Endothelial cell of umbilical vein (primary cell): ENCODE results near the gene POLR3B. TPM values are rescaled to one million over a fixed set of nuclear protein-coding genes. Genes with fewer than 3 reads are reported as not detected.
"Not testable (repeated sequence)": the region's sequence is repeated elsewhere in the genome, so short reads cannot be mapped to it uniquely, and the experiment has no call there.

ENCODE experiments used
- BruUV-seq: library from RNA; stranded (reverse); fragments of 400-500 nt; replicated peaks from 2 replicates; lab custom pipeline; 2021; lab: Mats Ljungman, UMichigan
- CTCF ChIA-PET: fragments of 300-600, 350-600 bp; sonication (Branson Sonifier 250); formaldehyde crosslinking; loops from one replicate; lab custom pipeline; 2021; ENCODE audit warnings: antibody characterized with exemption, inconsistent platforms; lab: Charles Lee
- POLR2A ChIA-PET: fragments of 300-600, 350-600 bp; sonication (Branson Sonifier 250); formaldehyde crosslinking; loops from one replicate; lab custom pipeline; 2021; ENCODE audit warnings: antibody characterized with exemption, inconsistent platforms; lab: Charles Lee
- DNase-seq: peaks from one replicate; pipeline ENCODE4 v3.0.0-alpha.2; 2011; ENCODE audit warnings: low read depth, low spot score
- FAIRE-seq: peaks from 2 replicates; lab custom pipeline; 2011; peaks lifted over from hg19 to GRCh38; lab: Jason Lieb, UNC
- H2AFZ ChIP-seq: 2 replicates; pipeline ENCODE4 v1.6.0; 2012; ENCODE audit warnings: low read depth, low read length, control low read depth, inconsistent platforms
- H3K27ac ChIP-seq: 2 replicates; pipeline ENCODE4 v1.5.1; 2011; ENCODE audit warnings: low read depth, mild to moderate bottlenecking, control low read depth, low read length, moderate library complexity; ENCODE audit not compliant: insufficient read depth
- H3K27me3 ChIP-seq, 2 experiments: 2 replicates each; pipeline versions ENCODE4 v1.6.0 to v1.6.1; 2011; ENCODE audit warnings: low read length in 2 of 2, mixed read lengths in 1 of 2; ENCODE audit not compliant: control insufficient read depth in 2 of 2, insufficient read depth in 2 of 2
- H3K36me3 ChIP-seq, 2 experiments: 2 replicates in 1 of 2; 3 replicates in 1 of 2; pipeline ENCODE4 v1.5.1; 2011; ENCODE audit warnings: low read length in 2 of 2, mild to moderate bottlenecking in 1 of 2, moderate library complexity in 1 of 2; ENCODE audit not compliant: control insufficient read depth in 2 of 2, insufficient read depth in 2 of 2; ENCODE audit errors: extremely low read depth in 1 of 2
- H3K4me1 ChIP-seq: 3 replicates; pipeline ENCODE4 v1.5.1; 2011; ENCODE audit warnings: mild to moderate bottlenecking, low read length; ENCODE audit not compliant: control insufficient read depth, insufficient read depth; ENCODE audit errors: extremely low read depth
- H3K4me2 ChIP-seq: 2 replicates; pipeline ENCODE4 v1.6.1; 2011; ENCODE audit warnings: low read length, control low read depth, mixed read lengths; ENCODE audit not compliant: insufficient read depth
- H3K4me3 ChIP-seq, 3 experiments: fragments of 200-600 bp in 1 of 3; sonication (generic), shearing (Covaris generic) in 1 of 3; replicated peaks in 1 of 3; 2 replicates each; pipeline ENCODE4 v1.5.1; 2011 to 2016; ENCODE audit warnings: control low read depth in 3 of 3, low read length in 3 of 3, mild to moderate bottlenecking in 2 of 3, inconsistent platforms in 1 of 3, low read depth in 1 of 3, moderate library complexity in 1 of 3; ENCODE audit not compliant: insufficient read depth in 1 of 3
- H3K79me2 ChIP-seq: 2 replicates; pipeline ENCODE4 v1.6.0; 2012; ENCODE audit warnings: low read length, inconsistent platforms; ENCODE audit not compliant: control insufficient read depth, insufficient read depth
- H3K9ac ChIP-seq: replicated peaks from 2 replicates; pipeline ENCODE3; 2011; ENCODE audit warnings: low read length, control low read depth; ENCODE audit not compliant: insufficient read depth; ENCODE audit errors: extremely low read depth
- H3K9me1 ChIP-seq: replicated peaks from 3 replicates; pipeline ENCODE4 v1.6.0; 2011; ENCODE audit warnings: mild to moderate bottlenecking, low read length; ENCODE audit not compliant: control insufficient read depth, insufficient read depth; ENCODE audit errors: extremely low read depth
- H3K9me3 ChIP-seq: replicated peaks from 2 replicates; pipeline ENCODE4 v1.5.1; 2012; ENCODE audit warnings: low read length, inconsistent platforms; ENCODE audit not compliant: control insufficient read depth, insufficient read depth
- H4K20me1 ChIP-seq: replicated peaks from 2 replicates; pipeline ENCODE3; 2011; ENCODE audit warnings: mild to moderate bottlenecking, low read length; ENCODE audit not compliant: control insufficient read depth, insufficient read depth; ENCODE audit errors: extremely low read depth
- CTCF ChIP-seq, 2 donors: IDR thresholded peaks; 1 replicate in 1 of 2; 2 replicates in 1 of 2; pipeline ENCODE4 v1.5.1; 2011; ENCODE audit warnings: low read length in 2 of 2, mild to moderate bottlenecking in 2 of 2, moderate library complexity in 2 of 2, control low read depth in 1 of 2, inconsistent platforms in 1 of 2, low read depth in 1 of 2; ENCODE audit not compliant: insufficient read depth in 1 of 2; ENCODE audit errors: extremely low read depth in 1 of 2
- JUN ChIP-seq: IDR thresholded peaks from 2 replicates; pipeline ENCODE4 v1.6.1; 2011; ENCODE audit warnings: borderline replicate concordance, low read depth; ENCODE audit not compliant: insufficient read length, insufficient read depth
- dilution Hi-C: fragments of 300-500 bp; cut with MboI; formaldehyde crosslinking; loops from one replicate; pipeline ENCODE4 v1.15.0; 2019; ENCODE audit warnings: low sequenced_read_pairs; ENCODE audit not compliant: extremely low pct_ligation_motif_present
- intact Hi-C: fragments of 100-400 bp; cut with micrococcal nuclease; formaldehyde crosslinking; loops from one replicate; pipeline ENCODE4 v1.10.0; 2022
- polyA plus RNA-seq, 4 experiments: library from polyadenylated mRNA; depleted of rRNA in 3 of 4; stranded (reverse) in 3 of 4; unstranded in 1 of 4; fragments of >200 nt; gene quantifications; 2 replicates each; pipeline versions ENCODE4 v1.2.1 to v1.2.3, GENCODE V29; 2011 to 2012; ENCODE audit warnings: missing spikeins in 1 of 4
- total RNA-seq: library from RNA; stranded (reverse); gene quantifications from 2 replicates; pipeline ENCODE4 v1.2.3, GENCODE V29; 2021

The POLR3B gene
- total and polyA plus RNA-seq, 2 donors (not counting 3 experiments of a cell fraction or from before 2014, with no cell fraction given): 6.0 to 12.3 TPM

- H3K4me3 ChIP-seq: no peak overlapping the region
- no peaks in the 10 kb centered on the region for H3K79me2 ChIP-seq
- BruUV-seq: no TSS peak
- H2AFZ ChIP-seq: no peak overlapping the region
- H3K9me3 ChIP-seq: no peaks in the 10 kb centered on the region
- FAIRE-seq (no peak), DNase-seq (no peak)
- dilution Hi-C loops: no loop called here
- ChIA-PET CTCF (interaction anchor here (0.8 to 4.0 kb wide), 4 partner anchors 10 to 538 kb away, joined by 3 to 21 read pairs (median 12); partner anchors contain the start of gene POLR3B), POLR2A (no interaction called here)
- H3K4me2 ChIP-seq: no peak overlapping the region
- TF ChIP-seq CTCF (IDR thresholded peaks at IDR 0.05; ENCODE audit: extremely low read depth in 1 of 2, insufficient read depth in 1 of 2, low read depth in 1 of 2, low read length in 2 of 2): no peak
- no peak for TF ChIP-seq JUN
- H3K27ac ChIP-seq: no peak overlapping the region
- intact Hi-C loops: no loop called here
- no peak overlapping the region for H3K9ac ChIP-seq
- H4K20me1 ChIP-seq: no peaks in the 10 kb centered on the region
- peaks cover 0 to 2% of the 10 kb centered on the region in 2 experiments for H3K36me3 ChIP-seq
- no peaks in the 10 kb centered on the region for H3K9me1 ChIP-seq
- H3K27me3 ChIP-seq: no peaks in the 10 kb centered on the region
- H3K4me1 ChIP-seq: no peaks in the 10 kb centered on the region
Measured at GRCh38 chr12:106380954-106381353, 23.4 kb downstream of the POLR3B start.

- H3K79me2 ChIP-seq, H3K9me3 ChIP-seq, H4K20me1 ChIP-seq, H3K9ac ChIP-seq, H3K9me1 ChIP-seq, H3K27me3 ChIP-seq, H3K4me3 ChIP-seq, H2AFZ ChIP-seq, dilution Hi-C loops, BruUV-seq, intact Hi-C loops, H3K36me3 ChIP-seq, H3K4me1 ChIP-seq, H3K27ac ChIP-seq, FAIRE-seq, H3K4me2 ChIP-seq, POLR2A ChIA-PET, DNase-seq: not testable (repeated sequence)
- CTCF ChIA-PET: interaction anchor here (2.1 to 2.9 kb wide), 2 partner anchors 460 to 537 kb away, joined by 8 to 11 read pairs; no protein-coding TSS in a partner anchor
Measured at GRCh38 chr12:106381866-106382265, 24.3 kb downstream of the POLR3B start.
